GM12872 (cell line): Measurements from ENCODE around the gene NUSAP1.

Experiments
- CTCF ChIP-seq: IDR thresholded peaks from 3 replicates; pipeline ENCODE4 v1.5.1; 2011; ENCODE audit warnings: low read depth, mild to moderate bottlenecking, low read length, moderate library complexity; ENCODE audit not compliant: insufficient read depth

Gene NUSAP1

GRCh38 chr15:41429003-41429890 is 96.6 kb downstream of the NUSAP1 start:
- no peak for TF ChIP-seq CTCF
